GM23338 (cell line): ENCODE results near the gene RSU1. TPM values are rescaled to one million over a fixed set of nuclear protein-coding genes. Genes with fewer than 3 reads are reported as not detected.

ENCODE experiments used
- ATAC-seq: fragments of 200-7000 bp; cut with Tn5 transposase; 3 replicates; pipeline ENCODE4 v1.9.1; 2020
- DNase-seq: peaks from one replicate; pipeline ENCODE4 v3.0.0-alpha.2; 2015; ENCODE audit warnings: low spot score
- H2AFZ ChIP-seq: fragments of 200-600 bp; sonication (generic); 2 replicates; pipeline ENCODE4 v1.8.0; 2016; ENCODE audit warnings: antibody characterized with exemption, mild to moderate bottlenecking, moderate library complexity
- H3F3A ChIP-seq: fragments of 200-600 bp; sonication (generic); replicated peaks from 2 replicates; pipeline ENCODE4 v1.8.0; 2017; ENCODE audit warnings: antibody characterized with exemption, mixed run types, low read depth
- H3K27ac ChIP-seq: fragments of 200-600 bp; sonication (generic); 2 replicates; pipeline ENCODE4 v1.6.1; 2016; ENCODE audit warnings: low read depth
- H3K27me3 ChIP-seq: fragments of 200-600 bp; sonication (generic); 2 replicates; pipeline ENCODE4 v1.8.0; 2016; ENCODE audit warnings: mild to moderate bottlenecking, mixed run types, moderate library complexity; ENCODE audit not compliant: insufficient read depth
- H3K36me3 ChIP-seq: fragments of 200-600 bp; sonication (generic); 2 replicates; pipeline ENCODE4 v1.8.0; 2016; ENCODE audit warnings: mild to moderate bottlenecking; ENCODE audit not compliant: insufficient read depth
- H3K4me1 ChIP-seq: fragments of 200-600 bp; sonication (generic); 2 replicates; pipeline ENCODE4 v1.8.0; 2016; ENCODE audit warnings: mild to moderate bottlenecking, moderate library complexity; ENCODE audit not compliant: insufficient read depth
- H3K4me2 ChIP-seq: fragments of 200-600 bp; sonication (generic); 2 replicates; pipeline ENCODE4 v1.7.1; 2017; ENCODE audit warnings: mixed run types
- H3K4me3 ChIP-seq: fragments of 200-600 bp; sonication (generic); 2 replicates; pipeline ENCODE4 v1.6.1; 2016; ENCODE audit warnings: mixed run types
- H3K79me2 ChIP-seq: fragments of 200-600 bp; sonication (generic); replicated peaks from 2 replicates; pipeline ENCODE4 v1.8.0; 2017; ENCODE audit warnings: mild to moderate bottlenecking; ENCODE audit not compliant: insufficient read depth
- H3K9me2 ChIP-seq: fragments of 200-600 bp; sonication (generic); 2 replicates; pipeline ENCODE4 v1.8.0; 2017; ENCODE audit not compliant: insufficient read depth
- H4K20me1 ChIP-seq: fragments of 200-600 bp; sonication (generic); replicated peaks from 2 replicates; pipeline ENCODE4 v1.8.0; 2017; ENCODE audit warnings: mild to moderate bottlenecking; ENCODE audit not compliant: insufficient read depth
- H3K27ac Mint-ChIP-seq: 2 replicates; pipeline ENCODE4 v1.8.0; 2020; ENCODE audit warnings: inconsistent platforms, mild to moderate bottlenecking, moderate library complexity, mixed read lengths
- H3K27me3 Mint-ChIP-seq: 3 replicates; pipeline ENCODE4 v1.8.0; 2022; ENCODE audit warnings: low read depth, mild to moderate bottlenecking, moderate library complexity, mixed read lengths, inconsistent platforms; ENCODE audit not compliant: insufficient read depth, poor library complexity
- H3K36me3 Mint-ChIP-seq: 3 replicates; pipeline ENCODE4 v1.8.0; 2021; ENCODE audit warnings: low read depth, mild to moderate bottlenecking, inconsistent platforms, moderate library complexity, mixed read lengths
- H3K4me1 Mint-ChIP-seq: 3 replicates; pipeline ENCODE4 v1.8.0; 2020; ENCODE audit warnings: mild to moderate bottlenecking, inconsistent platforms, mixed read lengths
- H3K4me3 Mint-ChIP-seq: 3 replicates; pipeline ENCODE4 v1.8.0; 2021; ENCODE audit warnings: moderate library complexity, mild to moderate bottlenecking, inconsistent platforms, mixed read lengths
- H3K9me3 Mint-ChIP-seq: 3 replicates; pipeline ENCODE4 v1.8.0; 2020; ENCODE audit warnings: moderate library complexity, mild to moderate bottlenecking, inconsistent platforms, mixed read lengths
- CTCF ChIP-seq, 2 experiments: fragments of 200-600 bp in 1 of 2; sonication (generic) in 1 of 2; conservative IDR thresholded peaks; 2 replicates each; pipeline versions ENCODE4 v1.5.1 to v1.6.1; 2016 to 2017; ENCODE audit warnings: antibody characterized with exemption in 2 of 2, low read depth in 2 of 2, mild to moderate bottlenecking in 2 of 2, moderate library complexity in 1 of 2
- EZH2 ChIP-seq: fragments of 200-600 bp; sonication (generic); IDR thresholded peaks from one replicate; pipeline ENCODE4 v1.8.0; 2017; ENCODE audit warnings: antibody characterized with exemption, mild to moderate bottlenecking, low read depth; ENCODE audit not compliant: unreplicated experiment
- EZH2phosphoT487 ChIP-seq: fragments of 200-600 bp; sonication (generic); IDR thresholded peaks from one replicate; pipeline ENCODE4 v1.8.1; 2018; ENCODE audit warnings: antibody characterized with exemption; ENCODE audit not compliant: unreplicated experiment
- JUNB ChIP-seq: IDR thresholded peaks from one replicate; pipeline ENCODE4 v1.6.1; 2016; ENCODE audit warnings: antibody characterized with exemption; ENCODE audit not compliant: unreplicated experiment
- NANOG ChIP-seq: IDR thresholded peaks from 2 replicates; pipeline ENCODE4 v1.6.1; 2016; ENCODE audit warnings: antibody characterized with exemption, borderline replicate concordance
- REST ChIP-seq: IDR thresholded peaks from one replicate; pipeline ENCODE4 v1.6.1; 2018; ENCODE audit warnings: antibody characterized with exemption; ENCODE audit not compliant: unreplicated experiment
- ZNF114 ChIP-seq: fragments of 250-450 bp; sonication (Bioruptor Pico); IDR thresholded peaks from 2 replicates; pipeline ENCODE4 v1.5.0; 2020; ENCODE audit warnings: mild to moderate bottlenecking, moderate library complexity
- ZNF462 ChIP-seq: fragments of 250-450 bp; sonication (Bioruptor Pico); IDR thresholded peaks from 2 replicates; pipeline ENCODE4 v1.5.0; 2020; ENCODE audit warnings: mild to moderate bottlenecking, moderate library complexity
- polyA plus RNA-seq: library from polyadenylated mRNA; unstranded; fragments of >200 nt; fragmentation: Nextera tagmentation; extraction: Ambion mirVana; gene quantifications from 2 replicates; pipeline ENCODE4 v1.2.1, GENCODE V29; 2016
- total RNA-seq: library from RNA; depleted of rRNA; stranded (reverse); fragments of >200 nt; shearing (Covaris generic); gene quantifications from 2 replicates; pipeline ENCODE4 v1.2.3, GENCODE V29; 2014

RSU1 gene
- total and polyA plus RNA-seq, 2 experiments from 2014 or later: 62.7 to 96.2 TPM

GRCh38 chr10:16779384-16779915 is 37.8 kb downstream of the RSU1 start (continued):
- TF ChIP-seq ZNF462 (CRISPR knock-in tag) (no peak), EZH2phosphoT487 (no peak), ZNF114 (CRISPR knock-in tag) (no peak)

- H3K27me3 ChIP-seq: no peaks in the 10 kb centered on the region
- Mint-ChIP-seq H3K4me1 (peaks cover 35% of the 10 kb centered on the region), H3K4me3 (no peak overlapping the region), H3K27me3 (peaks cover 3% of the 10 kb centered on the region), H3K9me3 (no peaks in the 10 kb centered on the region), H3K36me3 (no peaks in the 10 kb centered on the region), H3K27ac (0 out of 2 replicates have a peak overlapping the region, but pooled peaks have one; percentile 13)
- no peak overlapping the region for H3K4me2 ChIP-seq
- peak; percentile 85 for DNase-seq
- H3K9me2 ChIP-seq: no peaks in the 10 kb centered on the region
- no peaks in the 10 kb centered on the region for H4K20me1 ChIP-seq
- H3K27ac ChIP-seq: no peak overlapping the region
- peak; percentile 52; the same call in 2 of the 3 replicates for ATAC-seq
- peaks cover 22% of the 10 kb centered on the region for H3K4me1 ChIP-seq
- no peak for TF ChIP-seq REST
- TF ChIP-seq CTCF (conservative IDR thresholded peaks at IDR 0.05; ENCODE audit: low read depth in 2 of 2): peak; percentile 58 to 89
- no peak for TF ChIP-seq EZH2
- no peak for TF ChIP-seq JUNB
- no peak for TF ChIP-seq NANOG
- no peaks in the 10 kb centered on the region for H3K36me3 ChIP-seq
- no peak overlapping the region for H2AFZ ChIP-seq
- no peak overlapping the region for H3K4me3 ChIP-seq
- no peaks in the 10 kb centered on the region for H3K79me2 ChIP-seq
- H3F3A ChIP-seq: no peaks in the 10 kb centered on the region
Observed at GRCh38 chr10:16777473-16778370, 39.5 kb downstream of the RSU1 start.
